ENCODE measurements around the gene SLAMF8. TPM values are rescaled to one million over a fixed set of nuclear protein-coding genes. Genes with fewer than 3 reads are reported as not detected.

The SLAMF8 gene
- total RNA-seq, 1 donor, result 0.36 TPM

GRCh38 chr1:159835862-159836525 lies 9.3 kb downstream of the SLAMF8 start:
- no peak for DNase-seq (ENCODE audit: insufficient read length, low spot score, missing footprints)
- H4K20me1 ChIP-seq (ENCODE audit: insufficient read depth, low read length), result no peaks in the 10 kb centered on the region
- TF ChIP-seq, protein P1, sequence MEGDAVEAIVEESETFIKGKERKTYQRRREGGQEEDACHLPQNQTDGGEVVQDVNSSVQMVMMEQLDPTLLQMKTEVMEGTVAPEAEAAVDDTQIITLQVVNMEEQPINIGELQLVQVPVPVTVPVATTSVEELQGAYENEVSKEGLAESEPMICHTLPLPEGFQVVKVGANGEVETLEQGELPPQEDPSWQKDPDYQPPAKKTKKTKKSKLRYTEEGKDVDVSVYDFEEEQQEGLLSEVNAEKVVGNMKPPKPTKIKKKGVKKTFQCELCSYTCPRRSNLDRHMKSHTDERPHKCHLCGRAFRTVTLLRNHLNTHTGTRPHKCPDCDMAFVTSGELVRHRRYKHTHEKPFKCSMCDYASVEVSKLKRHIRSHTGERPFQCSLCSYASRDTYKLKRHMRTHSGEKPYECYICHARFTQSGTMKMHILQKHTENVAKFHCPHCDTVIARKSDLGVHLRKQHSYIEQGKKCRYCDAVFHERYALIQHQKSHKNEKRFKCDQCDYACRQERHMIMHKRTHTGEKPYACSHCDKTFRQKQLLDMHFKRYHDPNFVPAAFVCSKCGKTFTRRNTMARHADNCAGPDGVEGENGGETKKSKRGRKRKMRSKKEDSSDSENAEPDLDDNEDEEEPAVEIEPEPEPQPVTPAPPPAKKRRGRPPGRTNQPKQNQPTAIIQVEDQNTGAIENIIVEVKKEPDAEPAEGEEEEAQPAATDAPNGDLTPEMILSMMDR (IDR thresholded peaks at IDR 0.05; ENCODE audit: extremely low read depth, low read depth, low read length), result peak; percentile 11
- no peak overlapping the region for H3K4me3 ChIP-seq (ENCODE audit: insufficient read depth, low read length)
- no peaks in the 10 kb centered on the region for H3K27me3 ChIP-seq (ENCODE audit: insufficient read depth, low read length)
- H3K27ac ChIP-seq (ENCODE audit: low read depth, low read length), result no peak overlapping the region
- no peaks in the 10 kb centered on the region for H3K9me3 ChIP-seq (ENCODE audit: low read depth, low read length)
- no peak overlapping the region for H3K4me2 ChIP-seq (ENCODE audit: insufficient read depth, low read length)
- no peak overlapping the region for H2AFZ ChIP-seq (ENCODE audit: low read length)
- H3K36me3 ChIP-seq (ENCODE audit: insufficient read depth, low read length), result no peaks in the 10 kb centered on the region
- no peaks in the 10 kb centered on the region for H3K4me1 ChIP-seq (ENCODE audit: insufficient read depth, low read length)
- no peaks in the 10 kb centered on the region for H3K79me2 ChIP-seq (ENCODE audit: insufficient read depth, low read length)

DNA sequence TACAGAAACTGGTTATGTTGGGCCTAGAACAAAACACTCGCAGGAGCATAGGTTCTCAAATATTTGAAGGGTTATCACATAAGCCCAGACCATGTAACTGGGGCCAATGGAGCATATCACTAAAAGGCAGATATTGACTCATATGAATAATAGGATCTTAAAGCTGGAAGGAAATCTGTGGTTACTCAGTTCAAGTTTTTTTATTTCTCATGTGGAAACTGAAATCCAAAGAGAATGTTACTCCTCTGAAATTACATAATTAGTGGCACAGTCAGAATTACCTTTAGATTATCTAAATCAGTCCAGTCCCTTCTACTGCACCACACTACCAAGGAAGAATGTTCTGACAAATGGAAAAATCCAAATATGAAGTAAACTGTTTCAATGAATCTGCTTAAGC lies 12.0 kb downstream of the SLAMF8 start:
- H3K36me3 ChIP-seq (ENCODE audit: insufficient read depth, low read length), result no peaks in the 10 kb centered on the region
- no peak overlapping the region for H2AFZ ChIP-seq (ENCODE audit: low read length)
- H3K27me3 ChIP-seq (ENCODE audit: insufficient read depth, low read length), result no peaks in the 10 kb centered on the region
- no peak for DNase-seq (ENCODE audit: insufficient read length, low spot score, missing footprints)
- H3K9me3 ChIP-seq (ENCODE audit: low read depth, low read length), result no peaks in the 10 kb centered on the region
- no peak overlapping the region for H3K4me2 ChIP-seq (ENCODE audit: insufficient read depth, low read length)
- H3K79me2 ChIP-seq (ENCODE audit: insufficient read depth, low read length), result no peaks in the 10 kb centered on the region
- no peak overlapping the region for H3K4me3 ChIP-seq (ENCODE audit: insufficient read depth, low read length)
- TF ChIP-seq, protein P1 (IDR thresholded peaks at IDR 0.05; ENCODE audit: extremely low read depth, low read depth, low read length), result no peak
- H3K4me1 ChIP-seq (ENCODE audit: insufficient read depth, low read length), result no peaks in the 10 kb centered on the region
- no peak overlapping the region for H3K27ac ChIP-seq (ENCODE audit: low read depth, low read length)
- no peaks in the 10 kb centered on the region for H4K20me1 ChIP-seq (ENCODE audit: insufficient read depth, low read length)

- Histone ChIP-seq H3K4me3 (ENCODE audit: insufficient read depth, low read length) (no peak overlapping the region), H3K36me3 (ENCODE audit: insufficient read depth, low read length) (no peaks in the 10 kb centered on the region), H3K9me3 (ENCODE audit: low read depth, low read length) (no peaks in the 10 kb centered on the region), H3K27ac (ENCODE audit: low read depth, low read length) (no peak overlapping the region), H3K4me2 (ENCODE audit: insufficient read depth, low read length) (no peak overlapping the region), H4K20me1 (ENCODE audit: insufficient read depth, low read length) (no peaks in the 10 kb centered on the region), H3K79me2 (ENCODE audit: insufficient read depth, low read length) (no peaks in the 10 kb centered on the region), H3K27me3 (ENCODE audit: insufficient read depth, low read length) (no peaks in the 10 kb centered on the region), H2AFZ (ENCODE audit: low read length) (no peak overlapping the region), H3K4me1 (ENCODE audit: insufficient read depth, low read length) (no peaks in the 10 kb centered on the region)
- DNase-seq (ENCODE audit: insufficient read length, low spot score, missing footprints), result no peak
- TF ChIP-seq, protein P1 (IDR thresholded peaks at IDR 0.05; ENCODE audit: extremely low read depth, low read depth, low read length), result no peak
Observed at GRCh38 chr1:159839116-159839849, 12.6 kb downstream of the SLAMF8 start.

DNA sequence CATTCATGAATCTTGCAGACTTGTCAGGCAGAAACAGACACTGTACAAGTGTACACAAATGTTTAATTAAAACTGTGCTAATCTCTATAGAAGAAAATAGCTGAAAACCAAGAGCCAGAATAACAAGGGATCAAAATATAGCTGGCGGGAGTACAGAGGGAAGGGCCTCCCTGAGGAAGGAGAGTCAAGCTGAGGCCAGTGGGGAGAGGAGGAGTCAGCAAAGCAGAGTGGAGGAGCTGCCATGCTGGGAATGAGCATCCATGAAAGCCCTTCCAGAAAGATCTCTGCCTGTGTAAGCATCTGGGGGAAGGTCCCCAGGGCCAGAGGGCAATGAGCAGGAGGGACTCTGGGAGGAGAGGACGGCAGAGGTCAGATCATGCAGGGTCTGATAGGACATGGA lies 15.1 kb downstream of the SLAMF8 start:
- DNase-seq (ENCODE audit: insufficient read length, low spot score, missing footprints), result no peak
- Histone ChIP-seq H3K9me3 (ENCODE audit: low read depth, low read length) (no peaks in the 10 kb centered on the region), H3K4me2 (ENCODE audit: insufficient read depth, low read length) (no peak overlapping the region), H3K27ac (ENCODE audit: low read depth, low read length) (no peak overlapping the region), H3K27me3 (ENCODE audit: insufficient read depth, low read length) (no peaks in the 10 kb centered on the region), H4K20me1 (ENCODE audit: insufficient read depth, low read length) (no peaks in the 10 kb centered on the region), H3K4me3 (ENCODE audit: insufficient read depth, low read length) (no peak overlapping the region), H3K4me1 (ENCODE audit: insufficient read depth, low read length) (no peaks in the 10 kb centered on the region), H3K36me3 (ENCODE audit: insufficient read depth, low read length) (no peaks in the 10 kb centered on the region), H2AFZ (ENCODE audit: low read length) (no peak overlapping the region), H3K79me2 (ENCODE audit: insufficient read depth, low read length) (no peaks in the 10 kb centered on the region)
- TF ChIP-seq, protein P1 (IDR thresholded peaks at IDR 0.05; ENCODE audit: extremely low read depth, low read depth, low read length), result no peak

Measured in osteoblast (primary cell).